Type B pancreatic cell (in vitro differentiated cells): ENCODE results near the gene NT5DC3. TPM values are rescaled to one million over a fixed set of nuclear protein-coding genes. Genes with fewer than 3 reads are reported as not detected.
A peak's percentile ranks its signal among the peaks of the same experiment; 100 is the strongest.
"Not testable (repeated sequence)": the region's sequence is repeated elsewhere in the genome, so short reads cannot be mapped to it uniquely, and the experiment has no call there.

Experiments
- DNase-seq: peaks from one replicate; pipeline ENCODE4 v3.0.0; 2021; ENCODE audit warnings: mixed read lengths; ENCODE audit not compliant: unreplicated experiment; ENCODE audit errors: extremely low spot score
- H3K27ac Mint-ChIP-seq: 2 replicates; pipeline ENCODE4 v1.8.0; 2021; ENCODE audit warnings: mild to moderate bottlenecking, mixed read lengths
- H3K27me3 Mint-ChIP-seq: 2 replicates; pipeline ENCODE4 v1.8.0; 2021; ENCODE audit warnings: mixed read lengths
- H3K36me3 Mint-ChIP-seq: 2 replicates; pipeline ENCODE4 v1.8.0; 2021; ENCODE audit warnings: mixed read lengths
- H3K4me1 Mint-ChIP-seq: one replicate; pipeline ENCODE4 v1.8.0; 2021; ENCODE audit warnings: mixed read lengths; ENCODE audit not compliant: unreplicated experiment
- H3K4me3 Mint-ChIP-seq: 2 replicates; pipeline ENCODE4 v1.8.0; 2021; ENCODE audit warnings: mild to moderate bottlenecking, mixed read lengths
- H3K9me3 Mint-ChIP-seq: 2 replicates; pipeline ENCODE4 v1.8.0; 2021; ENCODE audit warnings: mixed read lengths
- total RNA-seq: library from RNA; stranded (reverse); gene quantifications from 2 replicates; pipeline ENCODE4 v1.2.1, GENCODE V29; 2021; ENCODE audit warnings: low replicate concordance
- TF ChIP-seq, protein P1 (sequence below): fragments of 200-600 bp; sonication (generic); conservative IDR thresholded peaks from 2 replicates; pipeline ENCODE4 v1.5.0; 2021; ENCODE audit warnings: antibody characterized with exemption, mild to moderate bottlenecking

The NT5DC3 gene
- total RNA-seq, 1 donor from 2014 or later: 16.3 TPM

DNA sequence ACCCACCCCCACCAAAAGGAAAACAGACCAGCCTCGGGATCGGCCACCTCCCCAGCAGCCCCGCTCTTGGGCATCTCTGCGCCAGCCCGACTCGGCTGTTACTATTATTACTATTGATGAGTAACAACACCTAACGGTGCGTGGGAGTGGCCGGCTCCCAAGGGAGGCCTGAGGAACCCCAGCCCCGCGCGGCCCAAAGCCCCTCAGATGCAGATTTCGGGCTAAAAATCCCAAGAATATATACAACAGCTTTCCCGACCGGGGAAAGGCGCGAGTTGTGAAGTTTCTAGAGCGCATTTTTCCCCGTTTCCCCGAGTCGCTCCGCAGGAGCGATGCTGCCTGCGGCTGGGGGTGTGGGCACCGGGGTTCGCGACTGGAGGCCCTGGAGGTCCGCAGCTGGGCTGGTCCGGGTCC lies 565 bp downstream of the NT5DC3 start:
- Mint-ChIP-seq H3K36me3 (peaks cover 9% of the 10 kb centered on the region), H3K9me3 (peaks cover 4% of the 10 kb centered on the region), H3K27ac (peak overlapping the region; percentile 72), H3K27me3 (peaks cover 3% of the 10 kb centered on the region), H3K4me3 (peak overlapping the region; percentile 94), H3K4me1 (peaks cover 8% of the 10 kb centered on the region)
- DNase-seq: no peak
- TF ChIP-seq, protein P1, sequence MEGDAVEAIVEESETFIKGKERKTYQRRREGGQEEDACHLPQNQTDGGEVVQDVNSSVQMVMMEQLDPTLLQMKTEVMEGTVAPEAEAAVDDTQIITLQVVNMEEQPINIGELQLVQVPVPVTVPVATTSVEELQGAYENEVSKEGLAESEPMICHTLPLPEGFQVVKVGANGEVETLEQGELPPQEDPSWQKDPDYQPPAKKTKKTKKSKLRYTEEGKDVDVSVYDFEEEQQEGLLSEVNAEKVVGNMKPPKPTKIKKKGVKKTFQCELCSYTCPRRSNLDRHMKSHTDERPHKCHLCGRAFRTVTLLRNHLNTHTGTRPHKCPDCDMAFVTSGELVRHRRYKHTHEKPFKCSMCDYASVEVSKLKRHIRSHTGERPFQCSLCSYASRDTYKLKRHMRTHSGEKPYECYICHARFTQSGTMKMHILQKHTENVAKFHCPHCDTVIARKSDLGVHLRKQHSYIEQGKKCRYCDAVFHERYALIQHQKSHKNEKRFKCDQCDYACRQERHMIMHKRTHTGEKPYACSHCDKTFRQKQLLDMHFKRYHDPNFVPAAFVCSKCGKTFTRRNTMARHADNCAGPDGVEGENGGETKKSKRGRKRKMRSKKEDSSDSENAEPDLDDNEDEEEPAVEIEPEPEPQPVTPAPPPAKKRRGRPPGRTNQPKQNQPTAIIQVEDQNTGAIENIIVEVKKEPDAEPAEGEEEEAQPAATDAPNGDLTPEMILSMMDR: no peak

DNA sequence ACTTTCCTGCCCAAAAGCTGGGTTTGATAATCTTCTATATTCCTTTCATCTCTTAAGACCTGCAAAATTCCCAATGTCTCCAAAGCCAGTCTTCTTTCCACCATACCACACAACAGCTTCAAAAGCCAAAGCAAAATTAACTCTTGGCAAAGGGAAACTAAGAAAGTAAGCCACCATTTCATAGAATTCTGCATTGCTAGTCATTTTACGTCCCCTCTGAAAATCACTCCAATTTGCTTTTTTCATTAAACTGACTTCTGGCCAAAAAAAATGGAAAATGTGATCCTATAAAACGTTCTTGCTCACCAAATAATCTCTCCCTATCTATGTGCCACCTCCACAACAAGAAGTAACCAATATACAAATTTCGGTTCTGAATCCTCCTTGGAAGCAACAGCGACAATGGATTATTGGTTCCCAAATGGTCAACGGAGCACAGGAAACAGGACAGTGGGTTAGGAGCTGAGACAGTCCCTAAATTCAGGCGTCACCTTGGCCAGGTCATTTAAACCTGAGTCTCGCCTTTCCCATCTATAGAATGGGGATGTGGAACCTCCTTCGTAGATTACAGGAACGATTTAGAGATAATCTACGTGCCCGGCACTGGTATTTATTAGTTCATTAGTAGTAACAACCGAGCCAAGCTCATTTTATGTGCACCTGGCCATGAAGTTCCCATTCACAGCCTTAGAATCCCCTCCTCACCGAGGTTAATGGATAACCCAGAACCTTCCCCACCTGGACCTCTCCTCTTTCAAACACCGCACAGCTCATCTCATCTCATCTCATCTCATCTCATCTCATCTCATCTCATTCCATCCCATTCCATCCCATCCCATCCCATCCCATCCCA lies 1.2 kb downstream of the NT5DC3 start:
- peaks cover 3% of the 10 kb centered on the region for H3K27me3 Mint-ChIP-seq
- no peak for DNase-seq
- peaks cover 4% of the 10 kb centered on the region for H3K9me3 Mint-ChIP-seq
- TF ChIP-seq, protein P1: no peak
- H3K27ac Mint-ChIP-seq: peak overlapping the region; percentile 72
- H3K4me1 Mint-ChIP-seq: peaks cover 15% of the 10 kb centered on the region
- peaks cover 13% of the 10 kb centered on the region for H3K36me3 Mint-ChIP-seq
- H3K4me3 Mint-ChIP-seq: peak overlapping the region; percentile 94

DNA sequence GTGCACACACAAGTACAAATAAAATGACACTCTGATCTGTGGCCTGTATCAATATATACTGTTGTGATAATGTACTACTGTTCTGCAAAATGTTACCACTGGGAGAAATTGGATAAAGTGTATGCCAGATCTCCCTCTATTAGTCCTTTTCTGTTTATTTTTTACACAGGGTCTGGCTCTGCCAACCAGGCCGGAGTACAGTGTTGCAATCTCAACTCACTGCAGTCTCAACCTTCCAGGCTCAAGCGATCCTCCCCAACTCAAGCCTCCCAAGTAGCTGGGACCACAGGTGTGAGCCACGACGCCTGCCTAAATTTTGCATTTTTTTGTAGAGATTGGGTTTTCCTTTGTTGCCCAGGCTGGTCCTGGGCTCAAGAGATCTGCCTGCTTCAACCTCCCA lies 1.9 kb downstream of the NT5DC3 start:
- peaks cover 3% of the 10 kb centered on the region for H3K27me3 Mint-ChIP-seq
- TF ChIP-seq, protein P1: no peak
- DNase-seq: no peak
- peak overlapping the region; percentile 94 for H3K4me3 Mint-ChIP-seq
- H3K27ac Mint-ChIP-seq: no peak overlapping the region
- H3K4me1 Mint-ChIP-seq: peaks cover 21% of the 10 kb centered on the region
- H3K36me3 Mint-ChIP-seq: peaks cover 13% of the 10 kb centered on the region
- peaks cover 4% of the 10 kb centered on the region for H3K9me3 Mint-ChIP-seq

DNA sequence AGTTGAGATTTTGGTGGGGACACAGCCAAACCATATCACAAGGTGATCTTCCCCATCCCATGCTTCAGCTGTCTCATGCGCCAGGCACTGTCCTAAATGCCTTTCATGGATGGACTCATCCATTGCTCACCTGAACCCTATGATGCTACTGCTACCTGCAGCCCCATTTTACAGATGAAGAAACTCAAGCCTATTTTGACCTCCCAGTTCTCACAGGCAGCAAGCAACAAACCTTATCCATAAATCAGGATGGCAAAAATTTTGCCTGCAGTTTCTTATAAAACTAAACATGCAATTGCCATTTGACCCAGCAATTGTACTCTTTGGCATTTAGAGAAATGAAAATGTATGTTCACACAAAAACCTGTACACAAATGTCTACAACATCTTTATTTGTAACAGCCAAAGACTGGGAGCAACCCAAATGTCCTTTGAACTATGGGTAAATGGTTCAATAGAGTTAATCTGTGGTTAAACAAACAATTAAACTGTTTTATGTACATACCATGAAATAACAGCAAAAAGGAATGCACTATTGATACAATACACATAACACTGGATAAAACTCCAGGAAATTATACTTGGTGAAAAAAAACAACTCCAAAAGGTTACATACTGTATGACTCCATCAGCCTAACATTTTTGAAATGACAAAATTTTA lies 2.6 kb downstream of the NT5DC3 start:
- peaks cover 3% of the 10 kb centered on the region for H3K27me3 Mint-ChIP-seq
- no peak for DNase-seq
- peaks cover 21% of the 10 kb centered on the region for H3K4me1 Mint-ChIP-seq
- H3K9me3 Mint-ChIP-seq: peaks cover 4% of the 10 kb centered on the region
- H3K4me3 Mint-ChIP-seq: peak overlapping the region; percentile 94
- TF ChIP-seq, protein P1: no peak
- no peak overlapping the region for H3K27ac Mint-ChIP-seq
- peaks cover 13% of the 10 kb centered on the region for H3K36me3 Mint-ChIP-seq

DNA sequence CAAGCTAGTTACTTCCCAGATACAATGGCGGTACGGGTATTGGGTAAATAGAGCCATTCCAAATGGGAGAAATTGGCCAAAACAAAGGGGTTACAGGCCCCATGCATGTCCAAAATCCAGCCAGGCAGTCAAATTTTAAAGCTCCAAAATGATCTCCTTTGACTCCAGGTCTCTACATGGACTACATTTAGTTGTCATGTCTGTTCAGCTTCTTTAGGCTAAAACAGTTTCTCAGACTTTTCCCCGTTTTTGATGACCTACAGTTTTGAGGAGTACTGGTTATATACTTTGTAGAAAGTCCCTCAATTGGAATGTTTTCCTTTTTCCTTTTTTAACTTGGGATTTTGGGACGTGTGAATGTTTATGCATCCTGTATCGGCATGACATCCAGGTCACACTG lies 4.7 kb downstream of the NT5DC3 start:
- H3K36me3 Mint-ChIP-seq: peaks cover 13% of the 10 kb centered on the region
- no peak overlapping the region for H3K27ac Mint-ChIP-seq
- TF ChIP-seq, protein P1: no peak
- peaks cover 32% of the 10 kb centered on the region for H3K4me1 Mint-ChIP-seq
- H3K27me3 Mint-ChIP-seq: peaks cover 3% of the 10 kb centered on the region
- DNase-seq: no peak
- H3K9me3 Mint-ChIP-seq: peaks cover 4% of the 10 kb centered on the region
- no peak overlapping the region for H3K4me3 Mint-ChIP-seq

- not testable (repeated sequence) for H3K9me3 Mint-ChIP-seq, DNase-seq, H3K4me3 Mint-ChIP-seq, H3K27me3 Mint-ChIP-seq, H3K27ac Mint-ChIP-seq
- H3K36me3 Mint-ChIP-seq: peaks cover 13% of the 10 kb centered on the region
- H3K4me1 Mint-ChIP-seq: peaks cover 32% of the 10 kb centered on the region
These were observed 5.2 kb downstream of the NT5DC3 start for GRCh38 chr12:103835747-103836335.
